HepG2 (cell line): ENCODE measurements around the gene IGFBP6. TPM values are rescaled to one million over a fixed set of nuclear protein-coding genes. Genes with fewer than 3 reads are reported as not detected.

Source experiments
- HNF4A ChIP-seq: sonication (generic); formaldehyde crosslinking; IDR thresholded peaks from 2 replicates; pipeline ENCODE4 v1.4.0; 2020; ENCODE audit warnings: missing genetic modification reagents
- NR2F6 ChIP-seq, 2 experiments: IDR thresholded peaks; 2 replicates each; pipeline ENCODE4 v1.6.1; 2016; ENCODE audit warnings: antibody characterized with exemption in 1 of 2, mild to moderate bottlenecking in 1 of 2
- NRL ChIP-seq: sonication (generic); formaldehyde crosslinking; IDR thresholded peaks from 2 replicates; pipeline ENCODE4 v1.5.0; 2020; ENCODE audit warnings: missing genetic modification reagents, mild to moderate bottlenecking, moderate library complexity, borderline replicate concordance
- SATB2 ChIP-seq: sonication (generic); formaldehyde crosslinking; IDR thresholded peaks from 2 replicates; pipeline ENCODE4 v1.5.0; 2020; ENCODE audit warnings: missing genetic modification reagents
- ZNF143 ChIP-seq: sonication (generic); formaldehyde crosslinking; IDR thresholded peaks from 2 replicates; pipeline ENCODE4 v1.4.0; 2020; ENCODE audit warnings: missing genetic modification reagents
- ZNF781 ChIP-seq: sonication (generic); formaldehyde crosslinking; IDR thresholded peaks from 2 replicates; pipeline ENCODE4 v1.5.1; 2020; ENCODE audit warnings: borderline replicate concordance, mild to moderate bottlenecking, missing genetic modification reagents; ENCODE audit errors: not compliant biosample characterization
- ZSCAN20 ChIP-seq: sonication (generic); formaldehyde crosslinking; IDR thresholded peaks from 2 replicates; pipeline ENCODE4 v1.4.0; 2020; ENCODE audit warnings: missing genetic modification reagents, mild to moderate bottlenecking, borderline replicate concordance
- polyA plus RNA-seq, 8 experiments: library from polyadenylated mRNA; depleted of rRNA in 3 of 8; stranded (reverse) in 7 of 8; unstranded in 1 of 8; fragments of >200 nt; fragmentation: Illumina TruSeq in 4 of 8; extraction: Trizol in 4 of 8; gene quantifications; 2 replicates each; pipeline versions ENCODE4 v1.2.1 to v1.2.3, GENCODE V29; 2011 to 2016; ENCODE audit warnings: low read depth in 4 of 8, missing spikeins in 1 of 8, mixed read lengths in 1 of 8; ENCODE audit not compliant: insufficient read depth in 1 of 8
- total RNA-seq, 5 experiments: library from RNA; depleted of rRNA; stranded (reverse); fragments of >200 nt; fragmentation: Illumina TruSeq; extraction: Trizol; gene quantifications; 2 replicates each; pipeline ENCODE4 v1.2.3, GENCODE V29; 2016; ENCODE audit warnings: low read depth in 1 of 5
- TF ChIP-seq, protein P1 (sequence below): sonication (generic); formaldehyde crosslinking; IDR thresholded peaks from 2 replicates; pipeline ENCODE4 v1.5.1; 2020; ENCODE audit warnings: missing genetic modification reagents, mild to moderate bottlenecking, borderline replicate concordance
- TF ChIP-seq, protein P2 (sequence below): sonication (generic); formaldehyde crosslinking; IDR thresholded peaks from 2 replicates; pipeline ENCODE4 v1.8.0; 2022; ENCODE audit warnings: mild to moderate bottlenecking, missing genetic modification reagents, borderline replicate concordance
- TF ChIP-seq, protein P3 (sequence below): sonication (generic); formaldehyde crosslinking; IDR thresholded peaks from 2 replicates; pipeline ENCODE4 v1.4.0; 2020; ENCODE audit warnings: missing genetic modification reagents
- TF ChIP-seq, protein P4 (sequence below): sonication (generic); formaldehyde crosslinking; IDR thresholded peaks from 2 replicates; pipeline ENCODE4 v1.5.0; 2020; ENCODE audit warnings: mild to moderate bottlenecking, missing genetic modification reagents
- TF ChIP-seq, protein P5 (sequence below): sonication (generic); formaldehyde crosslinking; IDR thresholded peaks from 2 replicates; pipeline ENCODE4 v1.5.1; 2020; ENCODE audit warnings: mild to moderate bottlenecking, missing genetic modification reagents
- TF ChIP-seq, protein P6 (sequence below): sonication (generic); formaldehyde crosslinking; IDR thresholded peaks from 2 replicates; pipeline ENCODE4 v1.9.0; 2021; ENCODE audit warnings: missing genetic modification reagents, borderline replicate concordance

IGFBP6 gene
- total and polyA plus RNA-seq, 2 of the 13 experiments (the other 11 are each of a cell fraction or from before 2014, with no cell fraction given): 3.9 to 25.2 TPM

DNA sequence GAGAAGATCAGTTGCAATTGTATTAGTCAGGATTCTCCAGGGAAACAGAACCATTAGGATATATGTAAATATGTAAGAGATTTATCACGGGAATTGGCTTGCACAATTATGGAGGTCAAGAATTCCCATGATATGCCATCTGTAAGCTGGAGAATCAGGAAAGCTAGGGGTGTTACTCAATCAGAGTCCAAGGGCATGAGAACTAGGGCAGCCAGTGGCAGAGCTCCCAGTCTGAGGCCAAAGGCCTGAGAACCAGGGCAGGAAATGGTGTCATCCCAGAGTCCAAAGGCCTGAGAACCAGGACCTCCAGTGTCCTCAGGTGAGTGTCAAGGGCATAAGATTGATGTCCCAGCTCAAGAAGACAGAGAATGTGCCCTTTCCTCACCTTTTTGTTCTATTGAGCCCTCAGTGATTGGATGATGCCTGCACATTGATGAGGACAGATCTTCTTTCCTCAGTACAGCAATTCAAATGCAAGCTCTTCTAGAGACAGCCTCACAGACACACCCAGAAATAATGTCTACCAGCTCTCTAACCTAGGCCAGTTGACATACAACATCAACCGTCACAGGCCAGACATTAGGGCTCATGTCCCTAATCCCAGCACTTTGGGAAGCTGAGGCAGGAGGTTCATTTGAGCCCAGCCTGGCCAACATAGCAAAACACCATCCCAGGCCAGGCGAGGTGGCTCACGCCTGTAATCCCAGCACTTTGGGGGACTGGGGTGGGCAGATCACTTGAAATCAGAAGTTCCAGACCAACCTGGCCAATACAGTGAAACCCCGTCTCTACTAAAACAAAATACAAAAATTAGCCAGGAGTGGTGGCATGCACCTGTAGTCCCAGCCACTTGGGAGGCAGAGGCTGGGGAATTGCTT is 48.2 kb downstream of the IGFBP6 start (continued):
- TF ChIP-seq, protein P1, sequence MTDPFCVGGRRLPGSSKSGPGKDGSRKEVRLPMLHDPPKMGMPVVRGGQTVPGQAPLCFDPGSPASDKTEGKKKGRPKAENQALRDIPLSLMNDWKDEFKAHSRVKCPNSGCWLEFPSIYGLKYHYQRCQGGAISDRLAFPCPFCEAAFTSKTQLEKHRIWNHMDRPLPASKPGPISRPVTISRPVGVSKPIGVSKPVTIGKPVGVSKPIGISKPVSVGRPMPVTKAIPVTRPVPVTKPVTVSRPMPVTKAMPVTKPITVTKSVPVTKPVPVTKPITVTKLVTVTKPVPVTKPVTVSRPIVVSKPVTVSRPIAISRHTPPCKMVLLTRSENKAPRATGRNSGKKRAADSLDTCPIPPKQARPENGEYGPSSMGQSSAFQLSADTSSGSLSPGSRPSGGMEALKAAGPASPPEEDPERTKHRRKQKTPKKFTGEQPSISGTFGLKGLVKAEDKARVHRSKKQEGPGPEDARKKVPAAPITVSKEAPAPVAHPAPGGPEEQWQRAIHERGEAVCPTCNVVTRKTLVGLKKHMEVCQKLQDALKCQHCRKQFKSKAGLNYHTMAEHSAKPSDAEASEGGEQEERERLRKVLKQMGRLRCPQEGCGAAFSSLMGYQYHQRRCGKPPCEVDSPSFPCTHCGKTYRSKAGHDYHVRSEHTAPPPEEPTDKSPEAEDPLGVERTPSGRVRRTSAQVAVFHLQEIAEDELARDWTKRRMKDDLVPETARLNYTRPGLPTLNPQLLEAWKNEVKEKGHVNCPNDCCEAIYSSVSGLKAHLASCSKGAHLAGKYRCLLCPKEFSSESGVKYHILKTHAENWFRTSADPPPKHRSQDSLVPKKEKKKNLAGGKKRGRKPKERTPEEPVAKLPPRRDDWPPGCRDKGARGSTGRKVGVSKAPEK (CRISPR knock-in tag): no peak
- TF ChIP-seq SATB2 (CRISPR knock-in tag) (no peak), ZNF143 (CRISPR knock-in tag) (no peak), NR2F6 (IDR thresholded peaks at IDR 0.05) (peak; percentile 83), NR2F6 (CRISPR knock-in tag; IDR thresholded peaks at IDR 0.05) (peak; percentile 85), ZSCAN20 (CRISPR knock-in tag) (no peak), HNF4A (CRISPR knock-in tag) (peak; percentile 98), ZNF781 (CRISPR knock-in tag) (no peak), NRL (CRISPR knock-in tag) (no peak)
- TF ChIP-seq, protein P2, sequence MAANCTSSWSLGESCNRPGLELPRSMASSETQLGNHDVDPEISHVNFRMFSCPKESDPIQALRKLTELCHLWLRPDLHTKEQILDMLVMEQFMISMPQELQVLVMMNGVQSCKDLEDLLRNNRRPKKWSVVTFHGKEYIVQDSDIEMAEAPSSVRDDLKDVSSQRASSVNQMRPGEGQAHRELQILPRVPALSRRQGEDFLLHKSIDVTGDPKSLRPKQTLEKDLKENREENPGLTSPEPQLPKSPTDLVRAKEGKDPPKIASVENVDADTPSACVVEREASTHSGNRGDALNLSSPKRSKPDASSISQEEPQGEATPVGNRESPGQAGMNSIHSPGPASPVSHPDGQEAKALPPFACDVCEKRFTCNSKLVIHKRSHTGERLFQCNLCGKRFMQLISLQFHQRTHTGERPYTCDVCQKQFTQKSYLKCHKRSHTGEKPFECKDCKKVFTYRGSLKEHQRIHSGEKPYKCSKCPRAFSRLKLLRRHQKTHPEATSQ (CRISPR knock-in tag): no peak
- TF ChIP-seq, protein P3, sequence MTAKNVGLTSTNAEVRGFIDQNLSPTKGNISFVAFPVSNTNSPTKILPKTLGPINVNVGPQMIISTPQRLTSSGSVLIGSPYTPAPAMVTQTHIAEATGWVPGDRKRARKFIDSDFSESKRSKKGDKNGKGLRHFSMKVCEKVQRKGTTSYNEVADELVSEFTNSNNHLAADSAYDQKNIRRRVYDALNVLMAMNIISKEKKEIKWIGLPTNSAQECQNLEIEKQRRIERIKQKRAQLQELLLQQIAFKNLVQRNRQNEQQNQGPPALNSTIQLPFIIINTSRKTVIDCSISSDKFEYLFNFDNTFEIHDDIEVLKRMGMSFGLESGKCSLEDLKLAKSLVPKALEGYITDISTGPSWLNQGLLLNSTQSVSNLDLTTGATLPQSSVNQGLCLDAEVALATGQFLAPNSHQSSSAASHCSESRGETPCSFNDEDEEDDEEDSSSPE (CRISPR knock-in tag): no peak
- TF ChIP-seq, protein P4, sequence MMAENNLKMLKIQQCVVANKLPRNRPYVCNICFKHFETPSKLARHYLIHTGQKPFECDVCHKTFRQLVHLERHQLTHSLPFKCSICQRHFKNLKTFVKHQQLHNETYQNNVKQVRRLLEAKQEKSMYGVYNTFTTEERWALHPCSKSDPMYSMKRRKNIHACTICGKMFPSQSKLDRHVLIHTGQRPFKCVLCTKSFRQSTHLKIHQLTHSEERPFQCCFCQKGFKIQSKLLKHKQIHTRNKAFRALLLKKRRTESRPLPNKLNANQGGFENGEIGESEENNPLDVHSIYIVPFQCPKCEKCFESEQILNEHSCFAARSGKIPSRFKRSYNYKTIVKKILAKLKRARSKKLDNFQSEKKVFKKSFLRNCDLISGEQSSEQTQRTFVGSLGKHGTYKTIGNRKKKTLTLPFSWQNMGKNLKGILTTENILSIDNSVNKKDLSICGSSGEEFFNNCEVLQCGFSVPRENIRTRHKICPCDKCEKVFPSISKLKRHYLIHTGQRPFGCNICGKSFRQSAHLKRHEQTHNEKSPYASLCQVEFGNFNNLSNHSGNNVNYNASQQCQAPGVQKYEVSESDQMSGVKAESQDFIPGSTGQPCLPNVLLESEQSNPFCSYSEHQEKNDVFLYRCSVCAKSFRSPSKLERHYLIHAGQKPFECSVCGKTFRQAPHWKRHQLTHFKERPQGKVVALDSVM (CRISPR knock-in tag): no peak
- TF ChIP-seq, protein P5, sequence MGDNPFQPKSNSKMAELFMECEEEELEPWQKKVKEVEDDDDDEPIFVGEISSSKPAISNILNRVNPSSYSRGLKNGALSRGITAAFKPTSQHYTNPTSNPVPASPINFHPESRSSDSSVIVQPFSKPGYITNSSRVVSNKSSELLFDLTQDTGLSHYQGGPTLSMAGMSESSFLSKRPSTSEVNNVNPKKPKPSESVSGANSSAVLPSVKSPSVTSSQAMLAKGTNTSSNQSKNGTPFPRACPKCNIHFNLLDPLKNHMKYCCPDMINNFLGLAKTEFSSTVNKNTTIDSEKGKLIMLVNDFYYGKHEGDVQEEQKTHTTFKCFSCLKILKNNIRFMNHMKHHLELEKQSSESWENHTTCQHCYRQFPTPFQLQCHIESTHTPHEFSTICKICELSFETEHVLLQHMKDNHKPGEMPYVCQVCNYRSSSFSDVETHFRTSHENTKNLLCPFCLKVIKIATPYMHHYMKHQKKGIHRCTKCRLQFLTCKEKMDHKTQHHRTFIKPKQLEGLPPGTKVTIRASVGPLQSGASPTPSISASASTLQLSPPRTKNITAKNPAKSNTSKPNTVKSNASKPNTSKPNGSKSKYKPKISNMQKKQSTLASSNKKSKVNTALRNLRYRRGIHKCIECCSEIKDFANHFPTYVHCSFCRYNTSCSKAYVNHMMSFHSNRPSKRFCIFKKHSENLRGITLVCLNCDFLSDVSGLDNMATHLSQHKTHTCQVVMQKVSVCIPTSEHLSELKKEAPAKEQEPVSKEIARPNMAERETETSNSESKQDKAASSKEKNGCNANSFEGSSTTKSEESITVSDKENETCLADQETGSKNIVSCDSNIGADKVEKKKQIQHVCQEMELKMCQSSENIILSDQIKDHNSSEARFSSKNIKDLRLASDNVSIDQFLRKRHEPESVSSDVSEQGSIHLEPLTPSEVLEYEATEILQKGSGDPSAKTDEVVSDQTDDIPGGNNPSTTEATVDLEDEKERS: peak; percentile 65; the same call in 1 of the 2 replicates
- TF ChIP-seq, protein P6, sequence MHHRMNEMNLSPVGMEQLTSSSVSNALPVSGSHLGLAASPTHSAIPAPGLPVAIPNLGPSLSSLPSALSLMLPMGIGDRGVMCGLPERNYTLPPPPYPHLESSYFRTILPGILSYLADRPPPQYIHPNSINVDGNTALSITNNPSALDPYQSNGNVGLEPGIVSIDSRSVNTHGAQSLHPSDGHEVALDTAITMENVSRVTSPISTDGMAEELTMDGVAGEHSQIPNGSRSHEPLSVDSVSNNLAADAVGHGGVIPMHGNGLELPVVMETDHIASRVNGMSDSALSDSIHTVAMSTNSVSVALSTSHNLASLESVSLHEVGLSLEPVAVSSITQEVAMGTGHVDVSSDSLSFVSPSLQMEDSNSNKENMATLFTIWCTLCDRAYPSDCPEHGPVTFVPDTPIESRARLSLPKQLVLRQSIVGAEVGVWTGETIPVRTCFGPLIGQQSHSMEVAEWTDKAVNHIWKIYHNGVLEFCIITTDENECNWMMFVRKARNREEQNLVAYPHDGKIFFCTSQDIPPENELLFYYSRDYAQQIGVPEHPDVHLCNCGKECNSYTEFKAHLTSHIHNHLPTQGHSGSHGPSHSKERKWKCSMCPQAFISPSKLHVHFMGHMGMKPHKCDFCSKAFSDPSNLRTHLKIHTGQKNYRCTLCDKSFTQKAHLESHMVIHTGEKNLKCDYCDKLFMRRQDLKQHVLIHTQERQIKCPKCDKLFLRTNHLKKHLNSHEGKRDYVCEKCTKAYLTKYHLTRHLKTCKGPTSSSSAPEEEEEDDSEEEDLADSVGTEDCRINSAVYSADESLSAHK (CRISPR knock-in tag): no peak
